Upper lobe of right lung (tissue), 1 donor: Measurements from ENCODE around the gene SETD1B. TPM values are rescaled to one million over a fixed set of nuclear protein-coding genes. Genes with fewer than 3 reads are reported as not detected.

Experiments used
- ATAC-seq: fragments of 200-7000 bp; cut with Tn5 transposase; one replicate; pipeline ENCODE4 v1.9.1; 2020; ENCODE audit warnings: mild to moderate bottlenecking, moderate library complexity
- DNase-seq: peaks from one replicate; pipeline ENCODE4 v3.0.0-alpha.2; 2020
- H3K27ac ChIP-seq: fragments of 200-600 bp; one replicate; pipeline ENCODE4 v1.8.0; 2022
- H3K27me3 ChIP-seq: fragments of 200-600 bp; one replicate; pipeline ENCODE4 v1.8.0; 2022; ENCODE audit warnings: mild to moderate bottlenecking
- H3K36me3 ChIP-seq: fragments of 200-600 bp; one replicate; pipeline ENCODE4 v1.8.0; 2022
- H3K4me1 ChIP-seq: fragments of 200-600 bp; one replicate; pipeline ENCODE4 v1.8.0; 2022
- H3K4me3 ChIP-seq: fragments of 200-600 bp; one replicate; pipeline ENCODE4 v1.8.0; 2022; ENCODE audit warnings: mild to moderate bottlenecking
- H3K9me3 ChIP-seq: fragments of 200-600 bp; one replicate; pipeline ENCODE4 v1.8.0; 2022
- CTCF ChIP-seq: fragments of 200-600 bp; IDR thresholded peaks from one replicate; pipeline ENCODE4 v1.8.0; 2022; ENCODE audit warnings: antibody characterized with exemption
- intact Hi-C: fragments of 100-400 bp; cut with DNase I; formaldehyde crosslinking; loops from one replicate; pipeline ENCODE4 v1.11.0; 2022
- total RNA-seq: library from RNA; stranded (reverse); fragmentation: NEBNext Ultra II Directional; extraction: Animal tissue kit (Norgen Biotek cat#: 25700); gene quantifications from one replicate; pipeline ENCODE4 v1.2.1, GENCODE V29; 2021
- donor health status: DM: no; HTN: yes; CAD: no; lungs with severe emphysema.

Gene SETD1B
- total RNA-seq, 1 donor from 2014 or later = 18.4 TPM

- Histone ChIP-seq H3K4me3 (peak overlapping the region; percentile 71), H3K9me3 (no peaks in the 10 kb centered on the region), H3K36me3 (no peaks in the 10 kb centered on the region), H3K27ac (peak overlapping the region; percentile 75), H3K27me3 (no peaks in the 10 kb centered on the region), H3K4me1 (peaks cover 6% of the 10 kb centered on the region)
- TF ChIP-seq CTCF = peak; percentile 59
- intact Hi-C loops = no loop called here
- ATAC-seq = peak; percentile 100
- DNase-seq = peak; percentile 100
Measured at GRCh38 chr12:121839106-121839992, 35.5 kb downstream of the SETD1B start.

GRCh38 chr12:121839993-121840761 is 36.4 kb downstream of the SETD1B start:
- no peaks in the 10 kb centered on the region for H3K9me3 ChIP-seq
- intact Hi-C loops = no loop called here
- no peak for ATAC-seq
- H3K27ac ChIP-seq = peak overlapping the region; percentile 75
- H3K27me3 ChIP-seq = no peaks in the 10 kb centered on the region
- H3K4me1 ChIP-seq = peaks cover 6% of the 10 kb centered on the region
- no peak for DNase-seq
- no peak for TF ChIP-seq CTCF
- no peaks in the 10 kb centered on the region for H3K36me3 ChIP-seq
- H3K4me3 ChIP-seq = peak overlapping the region; percentile 71

GRCh38 chr12:121843236-121843982 is 39.6 kb downstream of the SETD1B start:
- TF ChIP-seq CTCF = no peak
- no peak overlapping the region for H3K4me3 ChIP-seq
- H3K4me1 ChIP-seq = peaks cover 6% of the 10 kb centered on the region
- no peak for ATAC-seq
- H3K27ac ChIP-seq = no peak overlapping the region
- H3K9me3 ChIP-seq = no peaks in the 10 kb centered on the region
- H3K27me3 ChIP-seq = no peaks in the 10 kb centered on the region
- intact Hi-C loops = no loop called here
- no peak for DNase-seq
- H3K36me3 ChIP-seq = no peaks in the 10 kb centered on the region

- no peak overlapping the region for H3K27ac ChIP-seq
- H3K27me3 ChIP-seq = no peaks in the 10 kb centered on the region
- no peak for TF ChIP-seq CTCF
- H3K36me3 ChIP-seq = no peaks in the 10 kb centered on the region
- H3K4me3 ChIP-seq = no peak overlapping the region
- no peaks in the 10 kb centered on the region for H3K9me3 ChIP-seq
- DNase-seq = no peak
- ATAC-seq = no peak
- H3K4me1 ChIP-seq = no peaks in the 10 kb centered on the region
- intact Hi-C loops = no loop called here
Measured at GRCh38 chr12:121845701-121846100, 41.9 kb downstream of the SETD1B start.

- H3K27me3 ChIP-seq = no peaks in the 10 kb centered on the region
- no peaks in the 10 kb centered on the region for H3K36me3 ChIP-seq
- ATAC-seq (no peak), DNase-seq (no peak)
- no peak overlapping the region for H3K4me3 ChIP-seq
- no peak overlapping the region for H3K27ac ChIP-seq
- intact Hi-C loops = no loop called here
- H3K4me1 ChIP-seq = no peaks in the 10 kb centered on the region
- no peak for TF ChIP-seq CTCF
- H3K9me3 ChIP-seq = no peaks in the 10 kb centered on the region
Measured at GRCh38 chr12:121849211-121849610, 45.4 kb downstream of the SETD1B start.
